ENCODE data around the gene SMYD3. TPM values are rescaled to one million over a fixed set of nuclear protein-coding genes. Genes with fewer than 3 reads are reported as not detected.

SMYD3 gene
- polyA plus RNA-seq, 1 donor from 2014 or later = 48.6 TPM

GRCh38 chr1:245798349-245798711, 708.7 kb downstream of the SMYD3 start:
- Histone ChIP-seq H3F3A (ENCODE audit: insufficient read depth, low read length, poor library complexity, severe bottlenecking) (no peaks in the 10 kb centered on the region), H3K9ac (ENCODE audit: low read length) (no peak overlapping the region), H3K27me3 (ENCODE audit: insufficient read depth, low read depth, low read length) (no peaks in the 10 kb centered on the region), H3K9me3 (ENCODE audit: low read length) (no peaks in the 10 kb centered on the region), H3K36me3 (ENCODE audit: insufficient read depth, low read length) (no peaks in the 10 kb centered on the region), H3K79me2 (replicated peaks; ENCODE audit: insufficient read depth, low read length) (no peaks in the 10 kb centered on the region), H2AFZ (ENCODE audit: low read depth, low read length) (no peak overlapping the region), H4K20me1 (ENCODE audit: insufficient read depth) (no peaks in the 10 kb centered on the region), H3K9me2 (ENCODE audit: insufficient read depth, low read length) (no peaks in the 10 kb centered on the region), H3K4me3 (ENCODE audit: low read length) (no peak overlapping the region), H3K27ac (ENCODE audit: low read length) (no peak overlapping the region), H3K4me2 (ENCODE audit: low read length) (no peak overlapping the region)
- TF ChIP-seq EP300 (conservative IDR thresholded peaks at IDR 0.05; ENCODE audit: poor library complexity, severe bottlenecking) (no peak), MXI1 (conservative IDR thresholded peaks at IDR 0.05; ENCODE audit: poor library complexity, severe bottlenecking) (no peak), REST (IDR thresholded peaks at IDR 0.05; ENCODE audit: borderline replicate concordance) (no peak), SMC3 (conservative IDR thresholded peaks at IDR 0.05; ENCODE audit: poor library complexity) (no peak), CTCF (IDR thresholded peaks at IDR 0.05; ENCODE audit: poor library complexity, severe bottlenecking) (no peak), POLR2AphosphoS5 (IDR thresholded peaks at IDR 0.05) (no peak), RAD21 (conservative IDR thresholded peaks at IDR 0.05) (no peak), TAF1 (IDR thresholded peaks at IDR 0.05; ENCODE audit: low read depth) (no peak), EZH2 (IDR thresholded peaks at IDR 0.05; ENCODE audit: borderline replicate concordance, insufficient read depth, low read length, poor library complexity, severe bottlenecking) (no peak)

- Histone ChIP-seq H3K9ac (ENCODE audit: low read length) (no peak overlapping the region), H3K27ac (ENCODE audit: low read length) (no peak overlapping the region), H3K36me3 (ENCODE audit: insufficient read depth, low read length) (no peaks in the 10 kb centered on the region), H3K9me3 (ENCODE audit: low read length) (no peaks in the 10 kb centered on the region), H3K27me3 (ENCODE audit: insufficient read depth, low read depth, low read length) (no peaks in the 10 kb centered on the region), H4K20me1 (ENCODE audit: insufficient read depth) (no peaks in the 10 kb centered on the region), H3K79me2 (replicated peaks; ENCODE audit: insufficient read depth, low read length) (no peaks in the 10 kb centered on the region), H3K9me2 (ENCODE audit: insufficient read depth, low read length) (no peaks in the 10 kb centered on the region), H3K4me3 (ENCODE audit: low read length) (no peak overlapping the region), H3K4me2 (ENCODE audit: low read length) (no peak overlapping the region), H2AFZ (ENCODE audit: low read depth, low read length) (no peak overlapping the region), H3F3A (ENCODE audit: insufficient read depth, low read length, poor library complexity, severe bottlenecking) (no peaks in the 10 kb centered on the region)
- TF ChIP-seq EP300 (conservative IDR thresholded peaks at IDR 0.05; ENCODE audit: poor library complexity, severe bottlenecking) (no peak), POLR2AphosphoS5 (IDR thresholded peaks at IDR 0.05) (no peak), TAF1 (IDR thresholded peaks at IDR 0.05; ENCODE audit: low read depth) (no peak), MXI1 (conservative IDR thresholded peaks at IDR 0.05; ENCODE audit: poor library complexity, severe bottlenecking) (no peak), CTCF (IDR thresholded peaks at IDR 0.05; ENCODE audit: poor library complexity, severe bottlenecking) (no peak), EZH2 (IDR thresholded peaks at IDR 0.05; ENCODE audit: borderline replicate concordance, insufficient read depth, low read length, poor library complexity, severe bottlenecking) (no peak), RAD21 (conservative IDR thresholded peaks at IDR 0.05) (no peak), SMC3 (conservative IDR thresholded peaks at IDR 0.05; ENCODE audit: poor library complexity) (no peak), REST (IDR thresholded peaks at IDR 0.05; ENCODE audit: borderline replicate concordance) (no peak)
These were observed 709.3 kb downstream of the SMYD3 start for GRCh38 chr1:245797592-245798348.

Data from neural cell (in vitro differentiated cells).